Measurements from ENCODE around the gene SP3.

Gene SP3

GRCh38 chr2:173964565-173965371 is 405 bp downstream of the SP3 start:
- no peak for FAIRE-seq

GRCh38 chr2:173963817-173964564 is 1.2 kb downstream of the SP3 start:
- no peak for FAIRE-seq

- no peak for FAIRE-seq
Measured at GRCh38 chr2:173963323-173963816, 1.8 kb downstream of the SP3 start.

GRCh38 chr2:173962583-173963110 is 2.5 kb downstream of the SP3 start:
- FAIRE-seq, result no peak

DNA sequence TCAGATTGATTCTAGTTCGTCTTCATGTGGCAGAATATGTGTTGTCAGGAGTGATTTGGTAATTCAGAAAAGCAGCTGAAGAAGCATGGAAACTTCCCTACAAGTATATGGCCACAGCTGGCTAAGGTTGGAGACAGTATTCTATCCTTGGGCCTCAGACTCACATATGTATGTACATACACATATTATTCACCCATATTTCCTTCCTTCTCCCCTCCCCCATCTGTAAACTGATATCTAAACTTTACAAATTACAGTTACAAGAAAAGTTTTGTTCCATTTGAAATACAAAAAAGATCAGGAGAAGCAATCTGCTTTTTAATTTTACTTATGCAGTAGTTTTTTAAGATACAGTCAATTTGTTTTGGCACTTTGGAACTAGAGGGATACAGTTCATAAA is 3.1 kb downstream of the SP3 start:
- no peak for FAIRE-seq

DNA sequence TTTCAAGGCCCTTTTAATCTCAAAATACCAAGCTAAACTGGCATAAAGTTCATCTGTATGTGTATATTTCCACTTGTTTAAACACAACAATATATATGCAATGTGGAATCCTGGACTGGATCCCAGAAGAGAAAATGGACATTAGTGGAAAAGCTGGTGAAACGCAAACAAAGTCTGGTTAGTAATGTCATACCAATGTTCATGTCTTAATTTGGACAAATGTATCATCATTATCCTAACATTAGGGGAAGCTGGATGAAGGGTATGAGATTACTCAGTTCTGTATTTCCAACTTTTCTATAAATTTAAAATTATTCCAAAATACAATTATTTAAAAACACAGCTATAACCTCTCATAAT is 3.8 kb downstream of the SP3 start:
- no peak for FAIRE-seq

GRCh38 chr2:173959909-173960308 is 5.3 kb downstream of the SP3 start:
- no peak for FAIRE-seq

DNA sequence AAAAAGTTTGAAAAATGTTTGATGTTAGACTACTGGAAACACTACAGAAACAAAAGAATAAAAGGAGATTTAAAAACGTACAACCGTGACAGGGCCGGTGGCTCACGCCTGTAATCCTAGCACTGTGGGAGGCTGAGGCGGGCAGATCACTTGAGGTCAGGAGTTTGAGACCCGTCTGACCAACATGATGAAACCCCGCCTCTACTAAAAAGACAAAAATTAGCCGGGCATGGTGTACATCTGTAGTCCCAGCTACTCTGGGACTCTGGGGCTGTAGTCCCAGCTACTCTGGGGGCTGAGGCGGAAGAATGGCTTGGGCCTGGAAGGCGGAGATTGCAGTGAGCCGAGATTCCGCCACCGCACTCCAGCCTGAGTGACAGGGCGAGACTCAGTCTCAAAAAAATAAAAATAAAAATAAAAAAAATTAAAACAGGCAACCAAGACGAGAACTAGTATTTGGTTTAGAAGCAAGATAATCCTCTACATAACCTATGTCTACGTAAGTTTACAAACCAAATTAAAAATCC is 5.8 kb downstream of the SP3 start:
- FAIRE-seq, result no peak

- no peak for FAIRE-seq
Measured at GRCh38 chr2:173958198-173958846, 6.9 kb downstream of the SP3 start.

DNA sequence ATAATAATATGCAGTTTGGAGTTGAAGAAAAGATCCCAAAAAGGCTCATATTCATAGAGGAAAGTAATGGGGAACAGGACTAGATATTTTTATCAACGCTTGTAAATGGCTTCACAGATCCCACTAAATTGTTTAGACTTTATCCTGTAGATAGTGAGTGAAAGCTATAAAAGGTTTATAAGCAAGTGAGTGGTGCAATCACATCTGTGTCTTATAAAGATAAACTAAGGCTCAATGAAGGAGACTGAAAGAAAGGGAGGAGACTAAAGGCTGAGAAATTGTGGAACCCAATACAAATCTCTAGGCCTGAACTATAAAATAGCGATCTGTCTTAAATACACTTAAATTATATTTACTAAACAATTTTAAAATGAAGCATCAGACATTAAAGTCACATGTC is 7.7 kb downstream of the SP3 start:
- no peak for FAIRE-seq

- no peak for FAIRE-seq
Measured at GRCh38 chr2:173956454-173956853, 8.7 kb downstream of the SP3 start.

- FAIRE-seq, result no peak
Measured at GRCh38 chr2:173955867-173956266, 9.3 kb downstream of the SP3 start.

- no peak for FAIRE-seq
Measured at GRCh38 chr2:173955004-173955403, 10.2 kb downstream of the SP3 start.

- FAIRE-seq, result no peak
Measured at GRCh38 chr2:173953047-173953424, 12.1 kb downstream of the SP3 start.

GRCh38 chr2:173952267-173953046 is 12.7 kb downstream of the SP3 start:
- FAIRE-seq, result no peak

DNA sequence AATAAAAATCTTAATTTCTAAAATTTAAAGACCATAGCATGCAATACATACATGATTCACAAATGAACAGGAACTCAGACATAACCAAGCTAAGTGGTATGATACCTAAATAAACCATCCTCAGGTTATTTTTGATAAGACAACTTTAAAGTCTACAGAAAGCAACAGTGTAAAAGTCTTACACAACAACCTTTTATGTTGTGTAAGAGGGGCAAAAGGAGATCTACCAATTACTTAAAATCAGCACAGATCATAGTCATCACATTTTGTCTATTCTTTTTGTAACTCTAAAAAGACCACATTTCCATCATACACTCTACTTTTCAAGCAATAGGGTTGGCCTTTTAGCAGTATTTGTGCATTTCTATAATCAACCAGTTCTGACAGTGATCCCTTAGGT is 16.3 kb downstream of the SP3 start:
- FAIRE-seq, result no peak

GRCh38 chr2:173948198-173948597 is 17.0 kb downstream of the SP3 start:
- no peak for FAIRE-seq

GRCh38 chr2:173947131-173947530 is 18.0 kb downstream of the SP3 start:
- FAIRE-seq, result no peak

DNA sequence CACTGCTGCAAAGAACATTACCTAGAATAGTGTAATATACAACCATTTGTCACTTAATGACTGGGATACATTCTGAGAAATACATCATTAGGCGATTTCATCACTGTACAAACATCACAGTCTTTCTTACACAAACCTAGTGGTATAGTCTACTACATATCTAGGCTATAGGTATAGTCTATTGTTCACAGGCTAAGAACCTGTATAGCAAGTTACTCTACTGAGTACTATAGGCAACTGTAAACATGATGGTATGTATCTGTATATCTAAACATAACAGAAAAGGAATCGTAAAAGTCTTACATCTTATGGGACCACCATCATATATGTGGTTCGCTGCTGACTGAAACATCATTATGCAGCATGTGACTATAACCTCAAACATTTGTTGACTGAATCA is 21.4 kb downstream of the SP3 start:
- FAIRE-seq, result no peak

DNA sequence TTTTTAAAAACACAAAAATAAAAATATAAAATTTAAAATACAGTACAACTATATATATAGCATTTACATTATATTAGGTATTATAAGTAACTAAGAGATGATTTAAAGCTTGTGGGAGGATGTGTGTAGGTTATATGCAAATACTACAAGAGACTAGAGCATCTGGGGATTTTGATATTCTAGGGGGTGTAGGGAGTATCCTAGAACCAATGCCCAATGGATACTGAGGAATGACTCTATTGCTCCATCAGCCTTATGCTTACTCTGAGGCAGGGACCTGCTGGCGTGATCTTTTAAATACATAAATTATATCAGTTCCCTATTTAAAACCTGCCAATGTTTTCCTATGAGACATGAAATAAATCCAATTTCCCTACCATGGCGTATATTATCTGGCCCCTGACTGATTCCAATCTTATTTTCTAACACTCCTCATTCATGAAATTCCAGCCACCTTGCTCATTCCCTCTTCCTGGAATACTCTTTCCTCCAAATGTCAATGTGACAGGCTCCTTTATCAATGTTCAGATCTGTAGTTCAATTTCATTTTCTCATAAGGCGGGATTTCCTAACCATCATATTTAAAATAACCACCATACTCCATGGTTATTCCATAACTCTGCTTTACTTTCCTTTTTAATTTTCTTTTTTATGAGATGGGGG is 22.2 kb downstream of the SP3 start:
- no peak for FAIRE-seq

- FAIRE-seq, result no peak
Measured at GRCh38 chr2:173941567-173941966, 23.6 kb downstream of the SP3 start.

All from TTC549 (cell line).